ENCODE measurements around the gene NWD2. TPM values are rescaled to one million over a fixed set of nuclear protein-coding genes. Genes with fewer than 3 reads are reported as not detected.

The NWD2 gene
- total RNA-seq, 2 donors from 2014 or later = not detected

GRCh38 chr4:37440501-37440900 lies 196.0 kb downstream of the NWD2 start:
- H3K27ac Mint-ChIP-seq = no peak overlapping the region
- H3K4me3 ChIP-seq (ENCODE audit: low read length) = no peak overlapping the region
- DNase-seq = no peak
- peaks cover 7% of the 10 kb centered on the region for H3K4me1 Mint-ChIP-seq
- H3K27ac ChIP-seq (ENCODE audit: low read depth, low read length) = no peak overlapping the region
- no peaks in the 10 kb centered on the region for H3K9me3 ChIP-seq (ENCODE audit: control insufficient read depth, low read length)
- H3K9ac ChIP-seq (ENCODE audit: extremely low read depth, low read length, poor library complexity, severe bottlenecking) = no peak overlapping the region
- TF ChIP-seq CTCF (conservative IDR thresholded peaks at IDR 0.05) = no peak
- H3K27me3 Mint-ChIP-seq (ENCODE audit: insufficient read depth) = peaks cover 7% of the 10 kb centered on the region
- H3K4me1 ChIP-seq (ENCODE audit: control insufficient read depth, insufficient read depth, low read length) = peaks cover 6% of the 10 kb centered on the region
- H3K27me3 ChIP-seq (ENCODE audit: control insufficient read depth, insufficient read depth, low read length, poor library complexity, severe bottlenecking) = no peaks in the 10 kb centered on the region
- no peaks in the 10 kb centered on the region for H3K9me3 Mint-ChIP-seq
- H3K4me3 Mint-ChIP-seq = no peak overlapping the region
- no peaks in the 10 kb centered on the region for H3K36me3 ChIP-seq (ENCODE audit: control insufficient read depth, insufficient read depth, low read length)
- WGBS, 2 experiments (ENCODE audit: insufficient coverage in 1 of 2, insufficient read length in 1 of 2) = 83 to 87% methylated on average over 1 to 2 of the region's 2 CpGs
- no peaks in the 10 kb centered on the region for H3K36me3 Mint-ChIP-seq (ENCODE audit: low read depth)

DNA sequence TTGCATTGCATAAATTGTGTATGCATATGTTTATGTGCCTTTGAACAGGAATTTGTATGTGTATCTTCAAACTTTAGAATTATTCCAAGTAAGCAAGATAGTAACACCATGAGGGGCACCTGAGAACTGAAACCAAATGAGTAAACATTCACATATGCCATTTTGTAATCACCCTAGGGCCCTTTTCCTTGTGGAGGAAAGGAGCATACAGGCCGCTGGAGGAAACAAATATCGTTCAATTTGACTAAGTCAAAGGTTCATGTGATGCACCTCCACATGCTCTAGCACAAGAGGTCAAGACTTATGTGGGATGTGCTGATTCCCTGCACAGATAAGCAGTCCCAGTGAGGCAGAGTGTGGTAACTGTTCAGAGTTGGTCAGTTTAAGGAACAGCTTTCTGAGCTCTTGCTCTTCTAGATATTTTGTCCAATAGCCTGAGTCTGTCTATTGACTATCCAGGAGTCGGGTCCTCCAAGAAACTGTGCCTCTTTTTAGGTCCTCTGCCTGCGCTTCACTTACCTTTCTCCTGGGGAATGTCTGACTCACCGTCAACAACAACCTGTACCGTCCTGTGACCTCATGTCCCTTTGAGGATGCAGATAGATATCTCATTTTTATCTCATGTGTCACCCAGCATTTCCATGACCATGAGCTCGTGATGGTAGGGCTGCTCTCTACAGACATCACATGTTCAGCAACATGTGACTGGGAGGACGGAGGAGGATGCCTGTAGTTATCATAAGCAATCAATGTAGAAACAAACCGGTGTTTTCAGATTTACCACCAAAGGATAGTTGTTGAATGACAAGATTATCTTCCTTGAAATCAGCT lies 196.9 kb downstream of the NWD2 start:
- WGBS, 2 experiments (ENCODE audit: insufficient coverage in 1 of 2, insufficient read length in 1 of 2) = 85 to 88% methylated on average over 8 to 9 of the region's 9 CpGs
- Histone ChIP-seq H3K27me3 (ENCODE audit: control insufficient read depth, insufficient read depth, low read length, poor library complexity, severe bottlenecking) (no peaks in the 10 kb centered on the region), H3K4me1 (ENCODE audit: control insufficient read depth, insufficient read depth, low read length) (peaks cover 6% of the 10 kb centered on the region), H3K9ac (ENCODE audit: extremely low read depth, low read length, poor library complexity, severe bottlenecking) (no peak overlapping the region), H3K27ac (ENCODE audit: low read depth, low read length) (no peak overlapping the region), H3K4me3 (ENCODE audit: low read length) (no peak overlapping the region), H3K36me3 (ENCODE audit: control insufficient read depth, insufficient read depth, low read length) (no peaks in the 10 kb centered on the region), H3K9me3 (ENCODE audit: control insufficient read depth, low read length) (no peaks in the 10 kb centered on the region)
- Mint-ChIP-seq H3K4me3 (no peak overlapping the region), H3K4me1 (peaks cover 7% of the 10 kb centered on the region), H3K27ac (no peak overlapping the region), H3K27me3 (ENCODE audit: insufficient read depth) (peaks cover 7% of the 10 kb centered on the region), H3K36me3 (ENCODE audit: low read depth) (no peaks in the 10 kb centered on the region), H3K9me3 (no peaks in the 10 kb centered on the region)
- DNase-seq = no peak
- no peak for TF ChIP-seq CTCF (conservative IDR thresholded peaks at IDR 0.05)

GRCh38 chr4:37442062-37442323 lies 197.4 kb downstream of the NWD2 start:
- Mint-ChIP-seq H3K4me1 (peaks cover 7% of the 10 kb centered on the region), H3K36me3 (ENCODE audit: low read depth) (no peaks in the 10 kb centered on the region), H3K4me3 (no peak overlapping the region), H3K27me3 (ENCODE audit: insufficient read depth) (peaks cover 7% of the 10 kb centered on the region), H3K27ac (no peak overlapping the region), H3K9me3 (no peaks in the 10 kb centered on the region)
- WGBS, 2 experiments (ENCODE audit: insufficient coverage in 1 of 2, insufficient read length in 1 of 2) = 64 to 83% methylated on average over 1 of the region's 1 CpG
- Histone ChIP-seq H3K27me3 (ENCODE audit: control insufficient read depth, insufficient read depth, low read length, poor library complexity, severe bottlenecking) (no peaks in the 10 kb centered on the region), H3K9me3 (ENCODE audit: control insufficient read depth, low read length) (no peaks in the 10 kb centered on the region), H3K4me1 (ENCODE audit: control insufficient read depth, insufficient read depth, low read length) (peaks cover 6% of the 10 kb centered on the region), H3K27ac (ENCODE audit: low read depth, low read length) (no peak overlapping the region), H3K36me3 (ENCODE audit: control insufficient read depth, insufficient read depth, low read length) (no peaks in the 10 kb centered on the region), H3K4me3 (ENCODE audit: low read length) (no peak overlapping the region), H3K9ac (ENCODE audit: extremely low read depth, low read length, poor library complexity, severe bottlenecking) (no peak overlapping the region)
- TF ChIP-seq CTCF (conservative IDR thresholded peaks at IDR 0.05) = no peak
- no peak for DNase-seq
